ENCODE measurements around the gene L3MBTL3. TPM values are rescaled to one million over a fixed set of nuclear protein-coding genes. Genes with fewer than 3 reads are reported as not detected.

The L3MBTL3 gene
- total RNA-seq, 1 experiment from 2014 or later = 5.4 TPM

- no peak for DNase-seq (ENCODE audit: low spot score)
These were observed 9.6 kb downstream of the L3MBTL3 start for GRCh38 chr6:130027948-130028347.

GRCh38 chr6:130029163-130029562, 10.8 kb downstream of the L3MBTL3 start:
- DNase-seq (ENCODE audit: low spot score) = no peak

- DNase-seq (ENCODE audit: low spot score) = no peak
These were observed 14.5 kb downstream of the L3MBTL3 start for GRCh38 chr6:130032758-130033340.

GRCh38 chr6:130033949-130034348, 15.6 kb downstream of the L3MBTL3 start:
- DNase-seq (ENCODE audit: low spot score) = peak; percentile 27

- peak; percentile 86 for DNase-seq (ENCODE audit: low spot score)
These were observed 16.2 kb downstream of the L3MBTL3 start for GRCh38 chr6:130034378-130035146.

DNA sequence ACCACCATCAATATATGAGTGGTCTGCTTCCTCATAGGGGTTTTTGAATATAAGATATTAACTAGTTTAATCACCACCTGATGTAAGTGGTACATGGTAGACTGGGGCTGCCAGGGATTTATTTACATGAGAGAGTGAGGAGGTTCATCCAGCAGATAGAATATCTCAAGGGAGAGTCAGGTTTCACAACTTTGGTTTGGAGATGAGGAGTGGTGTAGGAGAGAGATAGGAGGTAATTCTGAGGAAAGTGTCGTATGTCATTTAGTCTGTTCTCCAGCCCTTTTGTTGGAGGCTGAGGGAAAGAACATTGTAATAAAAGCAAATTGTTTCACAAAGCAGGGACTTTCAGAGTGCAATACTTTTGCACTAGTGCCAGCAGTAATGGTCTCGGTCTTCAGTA, 16.8 kb downstream of the L3MBTL3 start:
- no peak for DNase-seq (ENCODE audit: low spot score)

DNA sequence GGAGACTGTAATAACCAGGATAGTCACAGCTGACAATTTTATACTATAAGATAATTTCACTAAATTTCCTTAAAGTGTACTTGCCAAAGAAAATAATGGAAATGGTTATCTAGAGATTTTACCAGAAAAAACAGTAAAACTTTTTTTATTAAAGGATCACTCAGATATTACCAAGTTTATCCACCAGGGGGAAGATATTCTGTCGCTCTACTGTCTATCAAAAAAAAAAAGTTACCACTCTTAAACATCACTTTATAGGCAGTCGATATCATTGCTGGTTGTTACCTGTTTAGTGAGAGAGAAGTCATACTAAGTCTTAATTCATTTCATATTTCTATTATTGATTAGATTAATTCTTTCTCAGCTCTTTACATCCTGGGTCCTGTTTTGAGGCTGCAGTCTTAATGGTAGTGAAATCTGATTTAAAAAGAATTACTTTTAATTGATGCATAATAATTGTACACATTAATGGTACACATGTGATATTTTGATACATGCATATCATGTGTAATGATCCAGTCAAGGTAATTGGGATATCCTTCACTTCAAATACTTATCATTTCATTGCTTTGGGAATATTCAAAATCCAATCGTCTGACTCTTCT, 18.9 kb downstream of the L3MBTL3 start:
- DNase-seq (ENCODE audit: low spot score) = no peak

DNA sequence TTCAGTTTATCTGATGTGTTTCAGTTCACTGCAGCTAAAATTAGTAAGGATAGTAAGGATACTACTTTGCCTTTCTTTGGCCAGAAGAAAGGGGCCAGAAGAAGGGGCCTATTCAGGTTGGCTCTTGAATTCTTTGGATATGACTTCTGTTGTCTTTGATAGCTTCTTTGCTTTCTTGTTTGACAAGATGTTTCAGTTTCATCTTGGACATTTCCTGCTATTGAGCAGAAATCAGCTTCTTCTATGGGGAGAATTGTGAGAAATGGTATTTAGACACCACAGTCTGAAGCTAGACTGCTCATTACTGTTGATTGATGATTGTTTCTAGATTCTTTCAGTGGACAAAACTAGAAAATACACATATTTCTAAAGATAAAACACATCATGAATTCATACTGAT, 23.2 kb downstream of the L3MBTL3 start:
- DNase-seq (ENCODE audit: low spot score) = no peak

DNA sequence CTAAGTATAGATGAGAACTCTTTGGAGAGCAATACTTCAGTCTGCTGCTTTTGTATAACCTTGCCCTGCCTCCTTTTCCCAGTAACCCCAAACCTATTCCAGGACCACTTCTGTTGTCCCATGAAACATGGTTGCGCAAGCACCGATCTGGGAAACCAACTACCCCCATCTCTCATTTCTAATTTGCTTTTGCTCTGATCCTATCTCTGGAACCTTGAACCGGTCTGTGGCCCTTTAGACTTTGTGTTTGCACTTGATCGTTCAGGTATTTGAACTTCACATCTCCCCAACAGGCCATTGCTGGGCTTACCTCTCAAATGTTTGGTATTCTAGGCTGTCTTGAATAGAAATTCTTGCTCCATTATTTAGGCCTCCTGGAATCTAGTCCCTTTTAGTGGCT, 25.0 kb downstream of the L3MBTL3 start:
- DNase-seq (ENCODE audit: low spot score) = no peak

GRCh38 chr6:130045622-130046021, 27.2 kb downstream of the L3MBTL3 start:
- DNase-seq (ENCODE audit: low spot score) = no peak

DNA sequence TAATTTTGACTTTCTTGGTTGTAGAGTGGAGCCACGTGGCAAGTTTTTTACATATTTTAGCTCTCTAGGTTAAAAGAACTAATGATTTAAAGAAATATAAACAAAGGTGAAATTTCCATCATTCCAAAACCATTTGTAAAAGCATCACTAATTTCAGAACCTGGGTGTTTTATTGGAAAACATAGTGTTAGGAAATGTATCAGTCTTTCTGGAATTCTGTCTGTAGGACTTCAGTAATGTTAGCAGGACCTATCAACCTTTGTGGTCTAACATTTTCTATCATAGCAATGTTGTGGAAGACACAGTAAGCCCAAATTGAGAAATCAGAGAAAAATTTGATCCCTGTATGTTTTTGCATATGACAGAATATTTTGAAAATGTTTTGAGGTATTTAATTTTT, 28.3 kb downstream of the L3MBTL3 start:
- DNase-seq (ENCODE audit: low spot score) = no peak

DNA sequence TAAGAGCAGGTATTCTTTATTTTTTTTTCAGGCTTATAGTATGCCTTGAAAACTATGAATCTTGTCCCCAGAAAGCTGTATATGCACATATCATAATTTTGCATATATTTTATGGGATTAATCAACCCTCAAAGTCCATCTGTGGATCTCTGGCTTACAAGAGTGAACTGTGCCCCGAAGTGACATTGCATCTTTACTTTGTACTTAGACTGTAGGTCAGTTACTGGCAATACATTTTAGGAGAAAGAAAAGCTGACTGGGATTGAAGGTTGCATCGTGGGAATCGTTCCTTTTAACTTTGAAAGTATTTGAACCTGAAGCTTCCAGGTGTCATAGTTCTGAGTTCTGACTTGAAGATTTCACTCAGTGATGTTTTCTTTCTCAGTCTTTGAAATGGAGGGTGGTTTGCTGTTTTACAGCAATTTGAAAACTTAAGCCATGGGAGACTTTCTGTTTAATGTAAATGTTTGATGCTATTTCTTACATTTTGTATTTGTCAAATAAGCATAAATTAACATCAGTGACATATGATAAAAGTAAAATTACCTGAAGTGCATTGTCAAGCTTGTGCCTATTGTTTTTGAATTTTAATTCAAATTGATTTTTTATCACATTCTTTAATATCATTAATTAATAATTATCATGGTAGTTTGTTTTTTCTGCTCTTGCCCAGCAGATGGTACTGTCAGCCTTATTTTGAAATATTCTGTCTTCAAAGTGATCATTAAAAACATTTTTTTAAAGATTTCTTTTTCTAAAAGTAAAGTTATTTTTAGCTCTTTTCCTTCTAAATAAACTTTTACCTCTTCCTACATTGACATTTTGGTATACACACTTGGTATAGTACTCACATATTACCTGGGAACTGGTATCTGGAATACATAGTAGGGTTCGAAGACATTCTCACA, 29.0 kb downstream of the L3MBTL3 start:
- DNase-seq (ENCODE audit: low spot score) = no peak

GRCh38 chr6:130050230-130050629, 31.8 kb downstream of the L3MBTL3 start:
- DNase-seq (ENCODE audit: low spot score) = no peak

- DNase-seq (ENCODE audit: low spot score) = no peak
These were observed 36.3 kb downstream of the L3MBTL3 start for GRCh38 chr6:130054725-130055124.

GRCh38 chr6:130055271-130055670, 36.9 kb downstream of the L3MBTL3 start:
- DNase-seq (ENCODE audit: low spot score) = no peak

DNA sequence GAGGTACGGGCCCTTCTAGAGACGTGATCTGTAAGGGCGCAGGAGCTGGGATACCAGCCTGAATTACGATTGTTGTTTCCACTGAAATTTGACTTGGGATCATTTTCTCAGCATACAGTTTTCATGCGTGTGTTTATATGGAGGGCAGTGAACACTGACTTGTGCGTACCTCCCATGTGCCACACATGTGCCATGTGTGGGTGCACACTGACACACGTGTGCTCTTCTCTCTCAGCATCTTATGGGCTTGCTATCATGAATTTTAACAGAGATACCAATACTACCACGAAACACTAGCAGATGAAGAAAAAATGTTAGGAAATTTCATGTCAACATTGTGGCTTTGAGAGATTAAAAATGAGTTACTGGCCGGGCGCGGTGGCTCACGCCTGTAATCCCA, 39.1 kb downstream of the L3MBTL3 start:
- DNase-seq (ENCODE audit: low spot score) = no peak

- DNase-seq (ENCODE audit: low spot score) = no peak
These were observed 45.4 kb downstream of the L3MBTL3 start for GRCh38 chr6:130063806-130064205.

GRCh38 chr6:130065609-130066156, 47.3 kb downstream of the L3MBTL3 start:
- no peak for DNase-seq (ENCODE audit: low spot score)

DNA sequence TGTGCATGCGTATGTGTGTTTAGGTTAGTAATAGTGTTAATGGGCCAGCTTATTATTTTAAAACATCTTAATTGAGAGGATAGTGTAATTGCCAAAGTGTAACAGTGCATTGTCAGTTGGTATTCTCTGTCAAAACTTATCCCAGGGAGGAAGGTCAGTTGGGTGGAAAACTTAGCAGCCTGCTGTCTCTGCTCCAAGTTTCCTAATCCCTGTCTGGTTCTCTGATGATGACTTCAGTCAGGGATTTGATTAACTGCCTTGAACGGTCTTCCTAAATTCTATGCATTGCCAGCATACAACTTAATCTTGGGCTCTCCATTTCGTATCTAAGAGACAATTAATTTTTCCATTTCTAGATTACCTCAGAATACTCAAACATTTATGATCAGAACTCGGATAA, 51.1 kb downstream of the L3MBTL3 start:
- no peak for DNase-seq (ENCODE audit: low spot score)

DNA sequence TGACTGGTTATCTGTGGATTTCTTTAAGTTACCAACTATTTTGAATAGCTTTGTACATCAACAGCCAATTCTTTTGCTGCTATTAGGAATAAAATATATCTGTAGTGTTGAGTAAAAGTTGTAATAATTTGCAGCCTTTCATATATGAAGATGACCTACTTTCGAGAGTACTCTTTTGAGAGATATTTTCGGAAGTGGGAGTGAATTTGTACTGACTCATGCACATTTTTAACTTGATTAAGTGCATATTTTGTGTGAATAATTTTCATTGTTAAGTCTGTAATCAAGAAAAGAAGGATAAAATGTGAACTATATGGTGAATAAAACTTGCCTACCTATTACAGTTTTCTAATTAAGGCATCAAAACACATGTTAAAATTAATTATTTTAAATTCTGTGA, 51.9 kb downstream of the L3MBTL3 start:
- no peak for DNase-seq (ENCODE audit: low spot score)

DNA sequence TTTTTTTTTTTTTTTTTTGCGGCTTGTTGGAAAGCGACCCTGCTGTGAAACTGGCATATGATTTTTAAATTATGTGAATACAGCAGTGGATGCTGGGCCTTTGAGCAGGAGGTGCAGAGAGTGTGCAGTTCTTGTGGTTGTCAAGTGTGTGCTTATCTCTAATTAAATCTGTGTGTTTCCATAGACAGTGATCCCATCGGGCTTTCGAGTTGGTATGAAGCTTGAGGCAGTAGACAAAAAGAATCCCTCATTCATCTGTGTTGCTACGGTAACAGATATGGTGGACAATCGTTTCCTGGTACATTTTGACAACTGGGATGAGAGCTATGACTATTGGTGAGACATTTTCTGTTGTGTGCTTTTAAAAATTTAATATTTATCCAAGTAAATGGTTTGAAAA, 52.4 kb downstream of the L3MBTL3 start:
- DNase-seq (ENCODE audit: low spot score) = no peak
